Measurements from ENCODE around the gene RTEL1.
"Not testable (repeated sequence)": the region's sequence is repeated elsewhere in the genome, so short reads cannot be mapped to it uniquely, and the experiment has no call there.

RTEL1 gene

DNA sequence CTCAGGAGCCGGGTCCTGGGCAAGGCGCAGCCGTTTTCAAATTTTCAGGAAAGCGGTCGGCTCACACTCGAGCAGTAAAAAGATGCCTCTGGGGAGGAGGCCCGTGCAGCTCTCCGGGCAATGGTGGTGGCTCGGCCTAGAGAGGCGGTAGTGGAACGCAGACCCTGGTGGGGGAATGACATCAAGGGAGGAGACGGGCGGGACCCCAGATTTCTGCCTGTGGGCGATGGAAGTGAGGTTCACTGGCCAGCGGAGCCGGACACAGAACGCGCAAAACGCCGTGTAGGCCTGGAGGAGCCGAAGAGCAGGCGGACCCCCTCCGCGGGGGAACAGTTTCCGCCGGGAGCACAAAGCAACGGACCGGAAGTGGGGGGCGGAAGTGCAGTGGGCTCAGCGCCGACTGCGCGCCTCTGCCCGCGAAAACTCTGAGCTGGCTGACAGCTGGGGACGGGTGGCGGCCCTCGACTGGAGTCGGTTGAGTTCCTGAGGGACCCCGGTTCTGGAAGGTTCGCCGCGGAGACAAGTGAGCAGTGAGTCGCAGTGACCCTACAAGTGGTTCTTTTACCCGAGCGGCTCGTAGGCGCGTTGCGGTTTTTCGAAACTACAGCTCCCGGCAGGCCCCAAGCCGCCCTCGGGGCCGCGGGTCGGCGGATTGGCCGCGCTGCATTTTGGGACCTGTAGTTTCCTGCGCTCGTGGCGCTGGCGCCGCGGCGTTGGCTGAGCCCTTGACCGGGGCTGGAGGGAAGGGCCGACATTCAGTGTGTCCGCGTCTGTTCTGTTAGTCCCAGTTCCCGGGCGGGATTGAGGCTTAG is at the start of gene RTEL1:
RTEL1 (plus strand) TSS at position 376 of the 812 bp plus-strand sequence. CDS start 1,091 bp downstream, outside the sequence.
- H3K4me1 ChIP-seq (ENCODE audit: control insufficient read depth, insufficient read depth, low read length) = peaks cover 17% of the 10 kb centered on the region
- H3K4me3 ChIP-seq (ENCODE audit: low read depth, low read length) = peak within 1 kb of the TSS; percentile 93
- H3K27ac ChIP-seq (ENCODE audit: low read depth, low read length) = peak within 1 kb of the TSS; percentile 61
- H3K9ac ChIP-seq (ENCODE audit: low read length) = peak within 1 kb of the TSS; percentile 89
- H3K27me3 ChIP-seq (ENCODE audit: control insufficient read depth, insufficient read depth, low read length) = no peaks in the 10 kb centered on the region
- H3K36me3 ChIP-seq (ENCODE audit: control insufficient read depth, insufficient read depth, low read length) = peaks cover 28% of the 10 kb centered on the region
- H3K9me3 ChIP-seq (ENCODE audit: control insufficient read depth, insufficient read depth, low read depth, low read length) = no peaks in the 10 kb centered on the region

DNA sequence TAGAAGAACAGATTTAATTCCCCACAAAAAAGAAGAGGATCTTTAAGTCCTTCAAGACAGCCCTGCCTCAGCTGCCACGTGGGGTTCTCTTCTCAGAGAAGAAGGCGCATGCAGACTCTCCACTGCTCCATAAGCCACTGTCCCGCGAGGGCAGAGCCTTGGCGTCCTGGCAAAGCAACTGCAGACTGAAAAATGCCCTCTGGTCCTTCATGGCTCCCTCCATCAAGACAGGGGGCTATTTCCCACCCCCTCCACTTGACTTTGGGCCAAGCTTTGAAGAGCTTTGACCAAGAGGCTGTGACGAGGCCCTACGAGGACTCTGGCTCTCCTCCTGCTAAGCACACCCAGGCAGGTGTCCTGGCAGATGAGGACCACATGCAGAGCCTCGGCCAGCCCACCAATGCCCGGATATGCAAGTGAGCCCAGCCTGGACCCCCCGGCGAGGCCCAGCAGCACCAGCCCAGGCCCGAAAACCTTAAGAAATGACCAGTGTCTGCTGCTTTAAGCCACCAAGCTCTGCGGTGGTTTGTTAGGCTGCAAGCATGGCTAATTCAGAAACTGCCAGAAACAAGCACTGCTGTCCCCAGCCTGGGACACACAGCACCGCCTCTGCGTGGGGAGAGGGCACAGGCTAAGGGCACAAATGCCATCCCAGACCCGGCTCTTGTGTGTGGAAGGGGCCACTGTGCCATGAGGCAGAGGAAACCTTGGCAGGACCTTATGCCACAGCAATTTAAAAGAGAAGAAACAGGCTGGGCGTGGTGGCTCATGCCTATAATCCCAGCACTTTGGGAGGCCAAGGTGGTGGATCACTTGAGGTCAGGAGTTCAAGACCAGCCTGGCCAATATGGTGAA is 47.3 kb upstream of the RTEL1 start:
- Histone ChIP-seq H3K4me1 (ENCODE audit: control insufficient read depth, insufficient read depth, low read length) (peaks cover 2% of the 10 kb centered on the region; the same call in 1 of the 2 replicates), H3K36me3 (ENCODE audit: control insufficient read depth, insufficient read depth, low read length) (peaks cover 4% of the 10 kb centered on the region), H3K9me3 (ENCODE audit: control insufficient read depth, insufficient read depth, low read depth, low read length) (0 out of 2 replicates have a peak, but pooled peaks cover 7% of the 10 kb centered on the region), H3K9ac (ENCODE audit: low read length) (no peak overlapping the region), H3K27ac (ENCODE audit: low read depth, low read length) (no peak overlapping the region), H3K4me3 (ENCODE audit: low read depth, low read length) (no peak overlapping the region), H3K27me3 (ENCODE audit: control insufficient read depth, insufficient read depth, low read length) (no peaks in the 10 kb centered on the region)

GRCh38 chr20:63611646-63612045 is 46.5 kb upstream of the RTEL1 start:
- H3K9me3 ChIP-seq (ENCODE audit: control insufficient read depth, insufficient read depth, low read depth, low read length) = 0 out of 2 replicates have a peak, but pooled peaks cover 7% of the 10 kb centered on the region
- H3K4me3 ChIP-seq (ENCODE audit: low read depth, low read length) = no peak overlapping the region
- H3K4me1 ChIP-seq (ENCODE audit: control insufficient read depth, insufficient read depth, low read length) = peaks cover 2% of the 10 kb centered on the region; the same call in 1 of the 2 replicates
- no peak overlapping the region for H3K27ac ChIP-seq (ENCODE audit: low read depth, low read length)
- no peaks in the 10 kb centered on the region for H3K27me3 ChIP-seq (ENCODE audit: control insufficient read depth, insufficient read depth, low read length)
- peaks cover 9% of the 10 kb centered on the region for H3K36me3 ChIP-seq (ENCODE audit: control insufficient read depth, insufficient read depth, low read length)
- no peak overlapping the region for H3K9ac ChIP-seq (ENCODE audit: low read length)

GRCh38 chr20:63612276-63612931 is 45.7 kb upstream of the RTEL1 start:
- H3K9ac ChIP-seq (ENCODE audit: low read length) = no peak overlapping the region
- peaks cover 15% of the 10 kb centered on the region for H3K36me3 ChIP-seq (ENCODE audit: control insufficient read depth, insufficient read depth, low read length)
- no peak overlapping the region for H3K27ac ChIP-seq (ENCODE audit: low read depth, low read length)
- H3K27me3 ChIP-seq (ENCODE audit: control insufficient read depth, insufficient read depth, low read length) = no peaks in the 10 kb centered on the region
- H3K4me3 ChIP-seq (ENCODE audit: low read depth, low read length) = no peak overlapping the region
- H3K4me1 ChIP-seq (ENCODE audit: control insufficient read depth, insufficient read depth, low read length) = peaks cover 2% of the 10 kb centered on the region; the same call in 1 of the 2 replicates
- H3K9me3 ChIP-seq (ENCODE audit: control insufficient read depth, insufficient read depth, low read depth, low read length) = 0 out of 2 replicates have a peak, but pooled peaks cover 7% of the 10 kb centered on the region

GRCh38 chr20:63613863-63614594 is 44.1 kb upstream of the RTEL1 start:
- not testable (repeated sequence) for H3K4me3 ChIP-seq (ENCODE audit: low read depth, low read length); H3K4me1 ChIP-seq (ENCODE audit: control insufficient read depth, insufficient read depth, low read length); H3K27me3 ChIP-seq (ENCODE audit: control insufficient read depth, insufficient read depth, low read length); H3K9ac ChIP-seq (ENCODE audit: low read length); H3K9me3 ChIP-seq (ENCODE audit: control insufficient read depth, insufficient read depth, low read depth, low read length); H3K27ac ChIP-seq (ENCODE audit: low read depth, low read length)
- H3K36me3 ChIP-seq (ENCODE audit: control insufficient read depth, insufficient read depth, low read length) = peaks cover 30% of the 10 kb centered on the region

GRCh38 chr20:63617092-63617875 is 40.8 kb upstream of the RTEL1 start:
- Histone ChIP-seq H3K27me3 (ENCODE audit: control insufficient read depth, insufficient read depth, low read length) (no peaks in the 10 kb centered on the region), H3K4me3 (ENCODE audit: low read depth, low read length) (no peak overlapping the region), H3K4me1 (ENCODE audit: control insufficient read depth, insufficient read depth, low read length) (no peaks in the 10 kb centered on the region), H3K9me3 (ENCODE audit: control insufficient read depth, insufficient read depth, low read depth, low read length) (0 out of 2 replicates have a peak, but pooled peaks cover 7% of the 10 kb centered on the region), H3K9ac (ENCODE audit: low read length) (no peak overlapping the region), H3K36me3 (ENCODE audit: control insufficient read depth, insufficient read depth, low read length) (peaks cover 34% of the 10 kb centered on the region), H3K27ac (ENCODE audit: low read depth, low read length) (no peak overlapping the region)

DNA sequence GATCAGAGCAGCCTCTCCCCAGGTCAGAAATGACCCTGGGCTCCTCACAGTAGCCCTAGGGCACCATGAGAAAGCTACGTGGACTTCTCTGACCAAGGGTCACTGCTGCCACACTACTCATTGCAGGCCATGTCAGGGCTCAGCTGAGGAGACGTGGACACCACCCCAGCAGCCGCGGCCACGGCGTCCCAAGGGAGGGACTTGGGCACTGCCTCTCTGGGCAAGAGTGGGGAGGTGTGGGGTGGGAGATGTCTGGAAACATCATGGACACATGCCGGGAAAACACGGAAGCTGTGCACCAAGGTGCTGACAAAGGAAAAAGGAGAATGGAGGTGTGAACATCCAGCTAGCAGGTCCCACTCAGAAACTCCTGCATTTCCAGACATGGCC is 40.2 kb upstream of the RTEL1 start:
- no peak overlapping the region for H3K27ac ChIP-seq (ENCODE audit: low read depth, low read length)
- H3K4me1 ChIP-seq (ENCODE audit: control insufficient read depth, insufficient read depth, low read length) = no peaks in the 10 kb centered on the region
- no peak overlapping the region for H3K4me3 ChIP-seq (ENCODE audit: low read depth, low read length)
- 0 out of 2 replicates have a peak, but pooled peaks cover 7% of the 10 kb centered on the region for H3K9me3 ChIP-seq (ENCODE audit: control insufficient read depth, insufficient read depth, low read depth, low read length)
- peaks cover 34% of the 10 kb centered on the region for H3K36me3 ChIP-seq (ENCODE audit: control insufficient read depth, insufficient read depth, low read length)
- H3K9ac ChIP-seq (ENCODE audit: low read length) = no peak overlapping the region
- no peaks in the 10 kb centered on the region for H3K27me3 ChIP-seq (ENCODE audit: control insufficient read depth, insufficient read depth, low read length)

- H3K27ac ChIP-seq (ENCODE audit: low read depth, low read length) = no peak overlapping the region
- H3K4me3 ChIP-seq (ENCODE audit: low read depth, low read length) = no peak overlapping the region
- peaks cover 34% of the 10 kb centered on the region for H3K36me3 ChIP-seq (ENCODE audit: control insufficient read depth, insufficient read depth, low read length)
- H3K4me1 ChIP-seq (ENCODE audit: control insufficient read depth, insufficient read depth, low read length) = no peaks in the 10 kb centered on the region
- H3K9me3 ChIP-seq (ENCODE audit: control insufficient read depth, insufficient read depth, low read depth, low read length) = 0 out of 2 replicates have a peak, but pooled peaks cover 7% of the 10 kb centered on the region
- H3K9ac ChIP-seq (ENCODE audit: low read length) = no peak overlapping the region
- no peaks in the 10 kb centered on the region for H3K27me3 ChIP-seq (ENCODE audit: control insufficient read depth, insufficient read depth, low read length)
Observed at GRCh38 chr20:63618291-63618980, 39.7 kb upstream of the RTEL1 start.

DNA sequence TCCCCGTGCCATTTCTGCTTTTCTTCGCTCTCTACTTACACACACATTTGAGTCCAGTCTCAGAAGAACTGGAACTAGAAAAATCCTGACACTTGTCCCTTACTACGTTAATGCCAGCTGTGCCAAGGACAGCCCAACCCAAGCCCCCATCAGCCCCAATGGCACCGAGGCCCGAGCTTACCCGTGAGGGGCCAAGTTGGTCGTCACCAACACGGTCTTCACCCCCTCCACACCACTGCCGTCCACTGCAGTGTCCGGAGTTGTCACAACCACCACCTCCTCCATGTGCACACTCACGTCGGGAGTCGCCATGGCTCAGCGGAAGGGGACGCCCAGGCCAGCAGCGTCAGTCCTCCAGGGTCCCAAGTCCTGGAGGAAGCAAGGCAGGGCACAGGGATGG is 39.0 kb upstream of the RTEL1 start:
- H3K36me3 ChIP-seq (ENCODE audit: control insufficient read depth, insufficient read depth, low read length) = peaks cover 34% of the 10 kb centered on the region
- no peaks in the 10 kb centered on the region for H3K27me3 ChIP-seq (ENCODE audit: control insufficient read depth, insufficient read depth, low read length)
- no peak overlapping the region for H3K27ac ChIP-seq (ENCODE audit: low read depth, low read length)
- H3K4me3 ChIP-seq (ENCODE audit: low read depth, low read length) = no peak overlapping the region
- 0 out of 2 replicates have a peak, but pooled peaks cover 7% of the 10 kb centered on the region for H3K9me3 ChIP-seq (ENCODE audit: control insufficient read depth, insufficient read depth, low read depth, low read length)
- no peak overlapping the region for H3K9ac ChIP-seq (ENCODE audit: low read length)
- no peaks in the 10 kb centered on the region for H3K4me1 ChIP-seq (ENCODE audit: control insufficient read depth, insufficient read depth, low read length)
